ENCODE results near the gene C19orf44. TPM values are rescaled to one million over a fixed set of nuclear protein-coding genes. Genes with fewer than 3 reads are reported as not detected.
A peak's percentile ranks its signal among the peaks of the same experiment; 100 is the strongest.
"Not testable (repeated sequence)": the region's sequence is repeated elsewhere in the genome, so short reads cannot be mapped to it uniquely, and the experiment has no call there.

Gene C19orf44
- 7.4 TPM for total RNA-seq

- Histone ChIP-seq H3K4me1 (peaks cover 13% of the 10 kb centered on the region), H3K27ac (peak within 1 kb of the TSS; percentile 51), H3K4me3 (peak within 1 kb of the TSS; percentile 66 to 74), H3K27me3 (no peaks in the 10 kb centered on the region), H3K9me3 (no peaks in the 10 kb centered on the region), H3K36me3 (no peaks in the 10 kb centered on the region)
- intact Hi-C loops (cut with DNase I): no loop called here
- TF ChIP-seq POLR2A (IDR thresholded peaks at IDR 0.05) (no peak), CTCF (IDR thresholded peaks at IDR 0.05) (peak in 1 of 3 experiments; percentile 41), POLR2AphosphoS5 (IDR thresholded peaks at IDR 0.05; ENCODE audit: insufficient read depth in 1 of 2, low read depth in 1 of 2) (peak; percentile 87 to 99)
- peak; percentile 98 to 99 for DNase-seq (ENCODE audit: extremely low spot score in 2 of 2)
These were observed at the start of gene C19orf44, which contains the start of gene CALR3 for GRCh38 chr19:16495982-16496612. C19orf44 (plus strand) TSS chr19:16496394; CDS start chr19:16500793, 4,399 bp downstream. CALR3 (minus strand) TSS chr19:16496167; CDS start chr19:16496129, 38 bp downstream.

- H3K4me1 ChIP-seq: peaks cover 55% of the 10 kb centered on the region
- DNase-seq (ENCODE audit: extremely low spot score in 2 of 2): no peak
- H3K4me3 ChIP-seq: no peak overlapping the region
- no peaks in the 10 kb centered on the region for H3K9me3 ChIP-seq
- H3K27ac ChIP-seq: peak overlapping the region; percentile 67
- TF ChIP-seq POLR2A (IDR thresholded peaks at IDR 0.05) (no peak), POLR2AphosphoS5 (IDR thresholded peaks at IDR 0.05; ENCODE audit: insufficient read depth in 1 of 2, low read depth in 1 of 2) (peak; percentile 74 to 83), CTCF (IDR thresholded peaks at IDR 0.05) (no peak)
- no peaks in the 10 kb centered on the region for H3K36me3 ChIP-seq
- intact Hi-C loops (cut with DNase I): no loop called here
- H3K27me3 ChIP-seq: no peaks in the 10 kb centered on the region
These were observed 49.3 kb upstream of the C19orf44 start for GRCh38 chr19:16446724-16447368.

GRCh38 chr19:16448872-16449271 lies 47.3 kb upstream of the C19orf44 start:
- intact Hi-C loops (cut with DNase I): not testable (repeated sequence)
- Histone ChIP-seq H3K27ac (peak overlapping the region; percentile 67), H3K4me1 (peaks cover 63% of the 10 kb centered on the region)

GRCh38 chr19:16449330-16449961 lies 46.7 kb upstream of the C19orf44 start:
- Histone ChIP-seq H3K27me3 (no peaks in the 10 kb centered on the region), H3K4me1 (peaks cover 67% of the 10 kb centered on the region), H3K9me3 (no peaks in the 10 kb centered on the region), H3K4me3 (no peak overlapping the region), H3K27ac (peak overlapping the region; percentile 2), H3K36me3 (no peaks in the 10 kb centered on the region)
- TF ChIP-seq POLR2AphosphoS5 (IDR thresholded peaks at IDR 0.05; ENCODE audit: insufficient read depth in 1 of 2, low read depth in 1 of 2): no peak
- no peak for TF ChIP-seq CTCF (IDR thresholded peaks at IDR 0.05)
- TF ChIP-seq POLR2A (IDR thresholded peaks at IDR 0.05): no peak
- DNase-seq (ENCODE audit: extremely low spot score in 2 of 2): no peak
- intact Hi-C loops (cut with DNase I): no loop called here

More at GRCh38 chr19:16448872-16449271, 47.3 kb upstream of the C19orf44 start:
- not testable (repeated sequence) for H3K27me3 ChIP-seq; DNase-seq (ENCODE audit: extremely low spot score in 2 of 2); H3K36me3 ChIP-seq; H3K9me3 ChIP-seq; H3K4me3 ChIP-seq

- Histone ChIP-seq H3K9me3 (no peaks in the 10 kb centered on the region), H3K4me1 (peaks cover 52% of the 10 kb centered on the region), H3K27me3 (no peaks in the 10 kb centered on the region), H3K27ac (no peak overlapping the region), H3K4me3 (no peak overlapping the region), H3K36me3 (no peaks in the 10 kb centered on the region)
- intact Hi-C loops (cut with DNase I): no loop called here
- no peak for DNase-seq (ENCODE audit: extremely low spot score in 2 of 2)
- no peak for TF ChIP-seq POLR2AphosphoS5 (IDR thresholded peaks at IDR 0.05; ENCODE audit: insufficient read depth in 1 of 2, low read depth in 1 of 2)
These were observed 43.9 kb upstream of the C19orf44 start for GRCh38 chr19:16452325-16452724.

Measured in vagina (tissue), 2 donors.